Pancreas (tissue), 10 donors: ENCODE results near the gene PARD3. TPM values are rescaled to one million over a fixed set of nuclear protein-coding genes. Genes with fewer than 3 reads are reported as not detected.
A peak's percentile ranks its signal among the peaks of the same experiment; 100 is the strongest.
"Not testable (repeated sequence)": the region's sequence is repeated elsewhere in the genome, so short reads cannot be mapped to it uniquely, and the experiment has no call there.

Experiments
- ATAC-seq, 4 donors: fragments of 200-7000 bp; cut with Tn5 transposase; one replicate each; pipeline versions ENCODE4 v1.8.0 to v1.9.1; 2020; ENCODE audit warnings: mild to moderate bottlenecking in 4 of 4, moderate library complexity in 4 of 4
- DNase-seq, 6 donors: peaks; one replicate each; pipeline ENCODE4 v3.0.0-alpha.2; 2020
- FAIRE-seq: peaks from 2 replicates; lab custom pipeline; 2012; peaks lifted over from hg19 to GRCh38; lab: Jason Lieb, UNC
- H3K27ac ChIP-seq, 4 donors: fragments of 200-600 bp; sonication (generic); 1 replicate in 3 of 4; 2 replicates in 1 of 4; pipeline versions ENCODE4 v1.5.0 to v1.8.0; 2020
- H3K27me3 ChIP-seq, 4 donors: fragments of 200-600 bp; one replicate each; pipeline ENCODE4 v1.8.0; 2021
- H3K36me3 ChIP-seq, 3 donors: fragments of 200-600 bp; sonication (generic) in 1 of 3; one replicate each; pipeline versions ENCODE4 v1.5.0 to v1.8.0; 2020 to 2021
- H3K4me1 ChIP-seq, 3 donors: fragments of 200-600 bp; one replicate each; pipeline ENCODE4 v1.8.0; 2021
- H3K4me3 ChIP-seq, 4 donors: fragments of 200-600 bp; sonication (generic) in 2 of 4; one replicate each; pipeline versions ENCODE4 v1.5.0 to v1.8.0; 2020 to 2021
- H3K9me3 ChIP-seq, 4 donors: fragments of 200-600 bp; one replicate each; pipeline ENCODE4 v1.8.0; 2021
- whole genome bisulfite sequencing, 2 donors: extraction: QIAGEN DNeasy Blood & Tissue Kit; methylation state at CpG; one replicate each; pipeline ENCODE4 v1.1.7; 2013; 5-methylcytosine and 5-hydroxymethylcytosine counted together
- intact Hi-C, 3 donors: fragments of 100-400 bp; cut with DNase I; formaldehyde crosslinking; loops; one replicate each; pipeline versions ENCODE4 v1.11.1 to v1.14.2; 2022
- polyA plus RNA-seq, 2 donors: library from polyadenylated mRNA; stranded (reverse); fragments of 200-250 nt; gene quantifications; one replicate each; pipeline ENCODE4 v1.2.3, GENCODE V29; 2013
- total RNA-seq, 6 donors: library from RNA; stranded (reverse); fragmentation: NEBNext Ultra II Directional in 4 of 6; extraction: Animal tissue kit (Norgen Biotek cat#: 25700) in 4 of 6; gene quantifications; one replicate each; pipeline versions ENCODE4 v1.2.1 to v1.2.4, GENCODE V29; 2021 to 2023
- TF ChIP-seq, protein P1 (sequence below), 4 donors: fragments of 200-600 bp; sonication (generic) in 3 of 4; IDR thresholded peaks; one replicate each; pipeline versions ENCODE4 v1.5.0 to v1.8.0; 2021; ENCODE audit warnings: antibody characterized with exemption in 4 of 4
- donor health status: healthy with polysubstance abuse.
- donor health status: DM: no; HTN: no; CAD: no; lungs with moderate emphysema.
- donor health status: DM: no; HTN: no; CAD: no.
- donor health status: control.
- donor health status: control.
- donor health status: Bipolar disorder and iron deficiency.
- donor health status: DM: yes; HTN: yes; CAD: no.
- donor health status: DM: no; HTN: no; CAD: no.
- donor health status: DM: no; HTN: no; CAD: no.
- donor health status: DM: yes; HTN: yes; CAD: no.

Gene PARD3
- total and polyA plus RNA-seq, 8 donors, result 12.8 to 32.3 (median 23.4) TPM

DNA sequence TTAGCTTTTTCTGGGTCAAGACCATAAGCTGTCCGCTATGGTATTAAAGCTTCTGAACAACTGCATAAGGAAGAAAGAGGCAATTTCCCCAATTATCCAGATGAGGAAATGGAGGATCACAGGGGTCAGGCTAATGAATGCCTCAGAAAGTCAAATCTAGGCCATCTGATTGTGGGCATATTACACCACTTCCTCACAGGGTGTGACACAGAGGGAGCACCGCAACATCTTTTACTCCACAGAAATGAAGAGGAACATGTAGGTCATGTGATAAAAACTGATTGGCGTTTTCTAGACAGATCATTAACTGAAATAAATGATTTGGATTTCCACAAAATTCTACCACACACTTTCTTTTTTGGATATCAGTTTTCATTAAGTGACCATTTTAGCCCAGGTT is 384.4 kb downstream of the PARD3 start:
- Histone ChIP-seq H3K27ac (no peak overlapping the region), H3K9me3 (no peaks in the 10 kb centered on the region), H3K4me1 (no peaks in the 10 kb centered on the region), H3K36me3 (no peaks in the 10 kb centered on the region), H3K27me3 (no peaks in the 10 kb centered on the region), H3K4me3 (no peak overlapping the region)
- no peak for FAIRE-seq
- TF ChIP-seq, protein P1, sequence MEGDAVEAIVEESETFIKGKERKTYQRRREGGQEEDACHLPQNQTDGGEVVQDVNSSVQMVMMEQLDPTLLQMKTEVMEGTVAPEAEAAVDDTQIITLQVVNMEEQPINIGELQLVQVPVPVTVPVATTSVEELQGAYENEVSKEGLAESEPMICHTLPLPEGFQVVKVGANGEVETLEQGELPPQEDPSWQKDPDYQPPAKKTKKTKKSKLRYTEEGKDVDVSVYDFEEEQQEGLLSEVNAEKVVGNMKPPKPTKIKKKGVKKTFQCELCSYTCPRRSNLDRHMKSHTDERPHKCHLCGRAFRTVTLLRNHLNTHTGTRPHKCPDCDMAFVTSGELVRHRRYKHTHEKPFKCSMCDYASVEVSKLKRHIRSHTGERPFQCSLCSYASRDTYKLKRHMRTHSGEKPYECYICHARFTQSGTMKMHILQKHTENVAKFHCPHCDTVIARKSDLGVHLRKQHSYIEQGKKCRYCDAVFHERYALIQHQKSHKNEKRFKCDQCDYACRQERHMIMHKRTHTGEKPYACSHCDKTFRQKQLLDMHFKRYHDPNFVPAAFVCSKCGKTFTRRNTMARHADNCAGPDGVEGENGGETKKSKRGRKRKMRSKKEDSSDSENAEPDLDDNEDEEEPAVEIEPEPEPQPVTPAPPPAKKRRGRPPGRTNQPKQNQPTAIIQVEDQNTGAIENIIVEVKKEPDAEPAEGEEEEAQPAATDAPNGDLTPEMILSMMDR (IDR thresholded peaks at IDR 0.05), result no peak
- intact Hi-C loops, result no loop called here
- peak in 2 of 4 donors; percentile 18 to 30 for ATAC-seq
- 91 to 93% methylated on average over 3 of the region's 3 CpGs for WGBS, 2 donors
- no peak for DNase-seq

DNA sequence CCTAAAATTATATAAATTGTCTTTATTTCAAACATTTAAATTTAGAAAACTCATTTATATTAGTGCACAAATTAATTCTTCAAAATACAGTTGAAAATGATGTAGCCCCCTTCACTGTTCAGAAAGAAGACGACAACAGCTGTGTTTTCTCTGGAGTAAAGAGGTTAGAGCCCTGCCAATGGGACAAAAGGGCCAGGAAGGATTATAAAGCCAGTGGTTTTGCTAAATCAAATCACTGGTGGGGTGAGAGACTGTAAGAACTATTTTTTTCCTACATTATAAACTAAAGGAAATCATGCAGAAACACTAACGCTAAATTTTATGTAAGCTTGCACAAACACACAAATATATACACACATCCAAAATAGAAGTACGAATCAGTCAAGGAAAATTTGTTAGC is 386.6 kb downstream of the PARD3 start:
- Histone ChIP-seq H3K27ac (no peak overlapping the region), H3K4me3 (no peak overlapping the region), H3K27me3 (no peaks in the 10 kb centered on the region), H3K4me1 (no peaks in the 10 kb centered on the region), H3K36me3 (no peaks in the 10 kb centered on the region), H3K9me3 (no peaks in the 10 kb centered on the region)
- FAIRE-seq, result no peak
- WGBS, 2 donors, result 32 to 33% methylated on average over 3 of the region's 3 CpGs
- ATAC-seq, result no peak
- TF ChIP-seq, protein P1 (IDR thresholded peaks at IDR 0.05), result no peak
- DNase-seq, result no peak
- intact Hi-C loops, result no loop called here

DNA sequence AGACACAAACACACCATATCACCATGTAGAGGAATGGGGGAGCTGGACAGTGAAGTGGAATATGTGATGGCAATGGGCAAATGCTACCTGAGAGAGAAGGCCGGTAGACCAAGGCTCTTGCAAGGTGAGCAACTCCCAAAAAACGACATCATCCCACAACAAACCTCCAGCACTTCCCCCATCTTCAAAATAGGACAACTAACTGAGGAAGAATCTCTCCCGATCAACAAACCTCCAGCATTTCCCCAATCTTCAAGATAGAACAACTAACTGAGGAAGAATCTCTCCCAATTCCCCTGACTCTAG is 387.2 kb downstream of the PARD3 start:
- no peak overlapping the region for H3K4me3 ChIP-seq
- H3K9me3 ChIP-seq, result no peaks in the 10 kb centered on the region
- intact Hi-C loops, result no loop called here
- DNase-seq (no peak), FAIRE-seq (no peak), ATAC-seq (no peak)
- no peaks in the 10 kb centered on the region for H3K4me1 ChIP-seq
- no peaks in the 10 kb centered on the region for H3K36me3 ChIP-seq
- no peaks in the 10 kb centered on the region for H3K27me3 ChIP-seq
- TF ChIP-seq, protein P1 (IDR thresholded peaks at IDR 0.05), result no peak
- 80 to 89% methylated on average over 3 of the region's 3 CpGs for WGBS, 2 donors
- H3K27ac ChIP-seq, result no peak overlapping the region

DNA sequence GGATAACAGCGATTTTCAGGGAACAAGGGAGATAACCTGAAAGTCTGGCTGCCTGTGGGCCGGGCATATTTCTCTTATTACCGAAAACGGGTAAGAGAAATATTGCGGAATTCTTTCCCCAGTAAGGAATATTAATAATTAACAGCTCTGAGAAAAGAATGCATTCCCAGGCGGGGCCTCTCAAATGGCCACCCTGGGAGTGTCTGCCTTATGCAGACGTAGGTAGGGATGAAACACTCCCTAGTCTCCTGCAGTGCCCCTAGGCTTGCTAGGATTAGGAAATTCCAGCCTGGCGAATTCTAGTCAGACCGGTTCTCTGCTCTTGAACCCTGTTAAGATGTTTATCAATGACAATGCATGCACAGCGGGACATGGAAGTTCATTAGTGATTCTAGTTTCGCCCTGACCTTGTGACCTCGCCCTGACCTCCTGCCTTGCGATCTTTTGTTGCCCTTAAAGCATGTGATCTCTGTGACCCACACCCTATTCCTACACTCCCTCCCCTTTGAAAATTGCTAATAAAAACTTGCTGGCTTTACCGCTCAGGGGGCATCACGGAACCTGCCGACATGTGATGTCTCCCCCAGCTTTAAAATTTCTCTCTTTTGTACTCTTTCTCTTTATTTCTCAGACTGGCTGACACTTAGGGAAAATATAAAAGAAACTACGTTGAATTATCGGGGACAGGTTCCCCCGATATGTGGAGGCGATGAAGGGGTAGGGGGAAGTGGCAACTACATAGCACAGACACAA is 387.8 kb downstream of the PARD3 start:
- H3K36me3 ChIP-seq, H3K4me3 ChIP-seq, intact Hi-C loops, H3K27me3 ChIP-seq, H3K27ac ChIP-seq, DNase-seq, H3K9me3 ChIP-seq, H3K4me1 ChIP-seq, ATAC-seq, FAIRE-seq: not testable (repeated sequence)
- WGBS, 2 donors, result 84 to 88% methylated on average over 20 of the region's 20 CpGs

DNA sequence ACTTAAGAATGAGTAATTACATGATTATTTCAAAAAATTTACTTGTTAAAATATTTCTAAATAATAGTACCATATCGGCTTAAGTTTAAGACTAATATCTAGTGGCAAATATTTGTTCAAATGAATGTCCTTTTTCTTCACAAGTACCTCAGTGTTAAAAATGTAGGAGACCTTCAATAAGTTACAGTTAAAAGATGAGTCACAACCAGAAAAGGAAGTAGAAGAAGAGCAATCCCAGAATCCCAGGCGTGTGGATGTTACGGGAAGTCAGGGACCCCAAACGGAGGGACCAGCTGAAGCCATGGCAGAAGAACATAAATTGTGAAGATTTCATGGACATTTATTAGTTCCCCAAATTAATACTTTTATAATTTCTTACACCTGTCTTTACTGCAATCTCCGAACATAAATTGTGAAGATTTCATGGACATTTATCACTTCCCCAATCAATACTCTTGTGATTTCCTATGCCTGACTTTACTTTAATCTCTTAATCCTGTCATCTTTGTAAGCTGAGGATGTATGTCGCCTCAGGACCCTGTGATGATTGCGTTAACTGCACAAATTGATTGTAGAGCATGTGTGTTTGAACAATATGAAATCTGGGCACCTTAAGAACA is 388.4 kb downstream of the PARD3 start:
- H3K27ac ChIP-seq, FAIRE-seq, H3K9me3 ChIP-seq, H3K27me3 ChIP-seq, DNase-seq, ATAC-seq, H3K36me3 ChIP-seq, H3K4me3 ChIP-seq, H3K4me1 ChIP-seq, intact Hi-C loops: not testable (repeated sequence)
- 88% methylated on average over 7 of the region's 7 CpGs for WGBS, 2 donors

DNA sequence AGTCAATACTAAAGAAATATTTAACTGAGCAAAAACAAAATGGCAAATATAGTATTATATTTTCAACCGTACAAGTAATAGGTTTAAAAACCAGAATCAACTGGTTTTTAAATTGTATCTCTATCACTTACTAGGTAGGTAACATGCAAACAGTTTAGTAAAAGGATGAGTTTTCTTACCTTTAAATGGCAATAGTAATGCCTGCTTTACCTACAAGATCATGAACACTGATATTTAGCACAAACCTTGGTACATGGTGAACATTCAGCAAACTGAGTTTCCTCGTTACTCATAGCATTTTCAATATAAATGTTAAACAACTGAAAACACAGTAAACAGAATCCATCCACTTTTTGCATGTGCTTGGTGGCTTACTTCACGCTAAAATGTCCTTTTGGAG is 389.1 kb downstream of the PARD3 start:
- intact Hi-C loops, result no loop called here
- no peak for ATAC-seq
- no peaks in the 10 kb centered on the region for H3K36me3 ChIP-seq
- no peak for DNase-seq
- no peak overlapping the region for H3K27ac ChIP-seq
- WGBS, 2 donors, result 60 to 63% methylated on average over 3 of the region's 3 CpGs
- H3K4me1 ChIP-seq, result no peaks in the 10 kb centered on the region
- no peak overlapping the region for H3K4me3 ChIP-seq
- no peak for FAIRE-seq
- H3K9me3 ChIP-seq, result no peaks in the 10 kb centered on the region
- H3K27me3 ChIP-seq, result no peaks in the 10 kb centered on the region
- TF ChIP-seq, protein P1 (IDR thresholded peaks at IDR 0.05), result no peak
